ENCODE measurements around the gene TAC4.

GRCh38 chr17:49809056-49809455 is 38.8 kb downstream of the TAC4 start:
- TF ChIP-seq, protein P1, sequence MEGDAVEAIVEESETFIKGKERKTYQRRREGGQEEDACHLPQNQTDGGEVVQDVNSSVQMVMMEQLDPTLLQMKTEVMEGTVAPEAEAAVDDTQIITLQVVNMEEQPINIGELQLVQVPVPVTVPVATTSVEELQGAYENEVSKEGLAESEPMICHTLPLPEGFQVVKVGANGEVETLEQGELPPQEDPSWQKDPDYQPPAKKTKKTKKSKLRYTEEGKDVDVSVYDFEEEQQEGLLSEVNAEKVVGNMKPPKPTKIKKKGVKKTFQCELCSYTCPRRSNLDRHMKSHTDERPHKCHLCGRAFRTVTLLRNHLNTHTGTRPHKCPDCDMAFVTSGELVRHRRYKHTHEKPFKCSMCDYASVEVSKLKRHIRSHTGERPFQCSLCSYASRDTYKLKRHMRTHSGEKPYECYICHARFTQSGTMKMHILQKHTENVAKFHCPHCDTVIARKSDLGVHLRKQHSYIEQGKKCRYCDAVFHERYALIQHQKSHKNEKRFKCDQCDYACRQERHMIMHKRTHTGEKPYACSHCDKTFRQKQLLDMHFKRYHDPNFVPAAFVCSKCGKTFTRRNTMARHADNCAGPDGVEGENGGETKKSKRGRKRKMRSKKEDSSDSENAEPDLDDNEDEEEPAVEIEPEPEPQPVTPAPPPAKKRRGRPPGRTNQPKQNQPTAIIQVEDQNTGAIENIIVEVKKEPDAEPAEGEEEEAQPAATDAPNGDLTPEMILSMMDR (optimal IDR thresholded peaks at IDR 0.05 in 1 of 3, IDR thresholded peaks at IDR 0.05 in 1 of 3, conservative IDR thresholded peaks at IDR 0.05 in 1 of 3; ENCODE audit: extremely low read depth in 1 of 3, insufficient read depth in 2 of 3, low read length in 3 of 3), result no peak
- TF ChIP-seq EZH2 (IDR thresholded peaks at IDR 0.05; ENCODE audit: low read length), result no peak
